GM21423 (cell line): ENCODE data around the gene TCF19.

ENCODE experiments used
- ATAC-seq: cut with Tn5 transposase; IDR thresholded peaks from one replicate; pipeline ENCODE4 v1.9.1; 2021; ENCODE audit warnings: mild to moderate bottlenecking, moderate library complexity; ENCODE audit not compliant: unreplicated experiment

Gene TCF19

DNA sequence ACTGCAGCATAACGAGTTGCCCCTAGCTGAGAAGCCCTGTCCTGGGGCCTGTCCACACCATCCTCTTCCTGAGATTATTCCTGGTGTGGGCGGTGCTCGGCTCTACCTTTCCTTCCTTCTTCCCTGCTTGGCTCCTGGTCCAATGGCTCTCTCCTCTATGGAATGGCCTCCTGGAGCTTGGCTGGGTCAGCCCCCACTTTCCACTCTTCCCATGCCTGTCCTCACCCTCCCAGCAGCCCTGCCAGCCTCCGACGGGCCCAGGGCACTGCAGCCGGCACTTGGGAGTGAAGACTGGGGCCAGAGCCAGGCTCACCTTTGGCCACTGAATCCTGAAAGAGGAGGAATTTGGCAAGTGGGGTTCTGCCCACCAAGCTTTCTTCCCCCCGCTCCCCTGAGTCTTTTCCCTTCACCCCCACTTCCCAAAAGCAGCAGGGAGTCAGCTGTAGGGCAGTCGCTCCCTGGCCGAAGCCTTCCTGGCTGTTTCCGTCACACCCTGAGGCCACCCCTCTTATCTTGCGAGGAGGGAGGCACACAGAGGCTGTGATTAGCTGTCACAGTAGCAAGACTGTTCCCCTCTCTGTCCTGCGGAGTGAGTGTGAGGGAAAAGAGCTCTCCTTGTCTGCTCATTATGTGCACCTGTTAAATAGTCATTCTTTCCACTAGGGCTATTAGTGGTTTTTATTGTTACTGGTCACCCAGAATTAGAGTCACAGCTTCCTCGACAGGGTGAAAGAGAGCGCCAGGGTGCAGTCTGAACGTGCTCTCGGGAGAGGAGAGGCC, 31.8 kb upstream of the TCF19 start:
- no peak for ATAC-seq

DNA sequence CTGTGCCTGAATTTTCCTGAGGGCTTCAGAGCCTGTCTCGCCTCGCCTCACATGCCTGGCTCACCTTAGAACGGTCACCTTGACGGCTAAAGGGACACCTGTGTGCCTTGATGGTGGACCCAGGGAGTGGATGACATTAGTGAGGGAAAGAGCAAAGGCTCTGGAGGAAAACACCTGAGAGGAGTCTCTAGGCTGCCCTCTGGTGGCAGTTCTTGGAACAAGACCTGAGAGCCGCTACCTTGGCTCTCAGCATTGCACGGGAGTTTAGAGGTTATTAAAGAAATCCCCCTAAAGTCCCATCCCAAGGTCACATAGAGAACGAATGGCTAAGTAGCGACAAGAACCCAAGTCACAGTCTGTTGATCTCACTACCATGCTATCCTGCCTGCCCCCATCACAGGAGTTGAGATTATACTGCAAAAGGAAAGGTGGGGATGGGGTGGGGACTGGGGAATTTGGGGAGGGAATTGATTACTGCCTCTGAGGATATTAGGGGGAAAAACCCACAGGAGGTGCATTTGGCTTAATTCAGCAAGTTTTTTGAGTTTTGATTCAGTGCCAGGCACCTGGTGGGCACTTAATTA, 30.2 kb upstream of the TCF19 start:
- no peak for ATAC-seq

GRCh38 chr6:31129130-31129529, 29.3 kb upstream of the TCF19 start:
- ATAC-seq, result no peak

- ATAC-seq, result no peak
These were observed 27.6 kb upstream of the TCF19 start for GRCh38 chr6:31130751-31131150.

DNA sequence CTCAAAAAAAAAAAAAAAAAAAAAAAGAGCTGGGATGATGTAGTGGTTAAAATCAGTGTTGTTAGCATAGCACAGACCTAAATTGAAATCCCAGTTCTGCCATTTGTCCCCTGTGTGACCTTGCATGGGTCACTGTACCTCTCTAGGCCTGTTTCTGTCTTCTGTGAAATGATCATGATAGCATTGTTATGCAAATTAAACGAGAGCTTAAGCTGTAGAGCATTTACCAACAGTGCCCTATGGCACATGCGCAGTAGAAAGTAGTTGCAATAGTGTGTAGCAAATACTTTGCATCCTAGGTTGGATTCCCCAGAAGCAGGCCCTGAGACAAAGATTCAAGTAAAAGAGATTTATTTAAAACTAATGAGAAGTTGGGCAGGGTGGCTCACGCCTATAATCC, 26.8 kb upstream of the TCF19 start:
- ATAC-seq, result no peak

GRCh38 chr6:31132806-31133205, 25.6 kb upstream of the TCF19 start:
- no peak for ATAC-seq

DNA sequence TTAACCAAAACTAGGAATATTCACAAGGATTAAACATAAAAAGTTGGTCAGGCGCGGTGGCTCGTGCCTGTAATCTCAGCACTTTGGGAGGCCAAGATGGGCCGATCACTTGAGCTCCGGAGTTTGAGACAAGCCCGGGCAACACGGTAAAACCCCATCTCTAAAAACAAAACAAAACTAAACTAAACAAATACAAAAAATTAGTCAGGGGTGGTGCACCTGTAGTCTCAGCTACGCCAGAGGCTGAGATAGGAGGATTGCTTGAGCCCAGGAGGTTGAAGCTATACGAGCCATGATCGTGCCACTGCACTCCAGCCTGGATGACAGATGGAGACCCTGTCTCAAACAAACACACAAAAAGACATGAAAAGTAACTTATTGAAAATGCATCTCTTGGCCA, 22.7 kb upstream of the TCF19 start:
- no peak for ATAC-seq

DNA sequence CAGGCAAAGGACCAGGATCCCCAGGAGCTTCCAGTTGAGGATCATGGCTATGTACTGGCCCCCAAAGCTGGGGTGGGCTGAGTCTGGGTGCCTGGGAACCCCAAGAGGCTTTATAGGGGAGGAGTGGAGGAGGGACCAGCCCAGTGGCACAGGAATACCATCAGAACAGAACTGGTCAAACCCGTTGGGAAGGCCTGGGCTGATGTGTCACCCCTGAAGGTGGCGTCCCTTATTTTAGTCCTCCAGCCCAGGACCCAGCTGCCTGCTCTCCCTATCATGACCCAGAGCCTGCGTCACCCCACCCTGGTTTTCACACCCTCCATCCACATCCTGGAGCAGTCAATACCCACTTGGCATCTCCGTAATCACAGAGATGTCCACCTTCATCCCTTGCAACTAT, 19.4 kb upstream of the TCF19 start, which contains the start of gene PSORS1C2:
Gene PSORS1C2, minus strand, starts transcription at position 85 of the 400 bp plus-strand sequence. Its CDS starts 40 bp downstream, at position 45.
- no peak for ATAC-seq

GRCh38 chr6:31139599-31139998, 18.8 kb upstream of the TCF19 start:
- ATAC-seq, result no peak

DNA sequence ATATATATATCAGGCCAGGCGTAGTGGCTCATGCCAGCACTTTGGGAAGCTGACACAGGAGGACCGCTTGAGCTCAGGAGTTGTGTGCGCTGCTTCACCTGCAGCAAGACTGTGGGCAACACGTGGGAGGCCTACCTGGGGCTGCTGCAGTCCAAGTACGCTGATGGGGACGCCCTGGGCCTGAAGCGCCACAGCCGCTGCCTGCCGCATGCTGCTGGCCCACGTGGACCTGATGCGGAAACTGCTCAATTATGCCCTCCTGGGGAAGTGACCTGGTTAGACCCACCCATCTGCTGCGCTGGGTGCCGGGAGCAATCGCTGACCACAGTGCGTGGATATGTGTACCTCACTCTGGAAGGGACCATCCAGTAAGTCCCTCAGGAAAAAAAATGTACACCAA, 17.7 kb upstream of the TCF19 start:
- ATAC-seq, result no peak

DNA sequence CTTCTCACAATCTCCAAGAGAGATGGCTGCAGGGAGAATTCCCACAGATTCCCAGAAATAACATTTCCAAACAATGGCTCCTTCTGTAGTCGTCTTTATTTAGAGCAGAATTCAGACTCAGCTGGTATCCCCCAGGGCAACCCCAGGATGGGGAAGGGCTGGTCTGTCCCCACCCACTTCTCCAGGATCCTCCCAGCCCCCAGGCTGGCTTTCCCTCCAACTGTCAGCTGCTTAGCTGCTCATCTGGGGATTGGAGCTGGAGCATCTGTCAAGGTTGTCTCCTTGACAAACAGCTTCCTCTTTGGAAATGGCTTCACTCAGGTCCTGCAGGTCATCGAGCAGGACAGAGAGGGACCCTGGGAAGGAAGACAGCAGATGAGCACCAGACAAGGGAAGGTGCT, 16.0 kb upstream of the TCF19 start:
- ATAC-seq, result no peak

GRCh38 chr6:31143148-31143547, 15.2 kb upstream of the TCF19 start:
- ATAC-seq, result no peak

DNA sequence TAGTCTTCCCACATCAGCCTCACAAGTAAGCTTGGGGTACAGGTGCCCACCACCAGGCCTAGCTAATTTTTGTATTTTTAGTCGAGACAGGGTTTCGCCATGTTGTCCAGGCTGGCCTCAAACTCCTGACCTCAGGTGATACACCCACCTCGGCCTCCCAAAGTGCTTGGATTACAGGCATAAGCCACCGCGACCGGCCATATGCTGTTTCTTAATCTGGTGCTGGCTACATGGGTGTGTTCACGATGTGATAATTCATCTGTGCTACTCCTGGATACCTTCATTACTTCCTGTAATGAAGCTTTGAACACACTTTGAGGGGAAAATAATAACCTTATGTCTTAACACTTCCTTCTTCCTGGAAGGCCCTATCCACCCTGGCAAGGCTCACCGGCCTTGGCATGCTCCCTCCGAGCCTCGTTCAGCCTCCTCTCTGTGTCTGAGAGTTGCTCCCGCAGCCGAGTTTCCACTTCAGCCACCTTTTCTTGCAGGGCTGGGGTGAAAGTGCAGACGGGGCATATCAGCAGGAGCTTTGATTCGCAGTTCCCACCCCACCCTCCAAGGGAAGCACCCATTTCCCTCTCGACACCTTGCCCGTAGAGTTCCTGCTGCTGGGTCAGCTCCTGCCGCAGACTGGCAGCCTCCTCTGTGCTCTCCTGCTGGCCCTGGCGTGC, 14.0 kb upstream of the TCF19 start:
- no peak for ATAC-seq

GRCh38 chr6:31144970-31145340, 13.4 kb upstream of the TCF19 start:
- ATAC-seq, result no peak

GRCh38 chr6:31145386-31145785, 13.0 kb upstream of the TCF19 start:
- ATAC-seq, result no peak

- no peak for ATAC-seq
These were observed 8.5 kb upstream of the TCF19 start for GRCh38 chr6:31149827-31150447.

DNA sequence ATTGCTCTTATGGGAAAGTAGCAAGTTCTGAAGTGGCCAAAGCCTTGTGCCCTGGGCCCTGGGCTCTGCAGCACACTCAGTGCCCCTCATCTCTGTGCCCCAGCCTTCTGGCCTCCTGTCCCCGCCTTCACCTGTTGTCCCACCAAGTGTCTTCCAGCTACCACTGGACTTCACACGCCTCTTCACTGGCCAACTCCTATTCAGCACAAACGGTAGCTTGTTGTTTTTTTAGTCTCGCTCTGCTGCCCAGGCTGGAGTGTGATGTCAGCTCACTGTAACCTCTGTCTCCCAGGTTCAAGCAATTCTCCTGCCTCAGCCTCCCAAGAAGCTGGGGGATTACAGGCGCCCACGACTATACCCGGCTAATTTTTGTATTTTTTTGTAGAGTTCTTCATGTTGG, 5.6 kb upstream of the TCF19 start:
- no peak for ATAC-seq

DNA sequence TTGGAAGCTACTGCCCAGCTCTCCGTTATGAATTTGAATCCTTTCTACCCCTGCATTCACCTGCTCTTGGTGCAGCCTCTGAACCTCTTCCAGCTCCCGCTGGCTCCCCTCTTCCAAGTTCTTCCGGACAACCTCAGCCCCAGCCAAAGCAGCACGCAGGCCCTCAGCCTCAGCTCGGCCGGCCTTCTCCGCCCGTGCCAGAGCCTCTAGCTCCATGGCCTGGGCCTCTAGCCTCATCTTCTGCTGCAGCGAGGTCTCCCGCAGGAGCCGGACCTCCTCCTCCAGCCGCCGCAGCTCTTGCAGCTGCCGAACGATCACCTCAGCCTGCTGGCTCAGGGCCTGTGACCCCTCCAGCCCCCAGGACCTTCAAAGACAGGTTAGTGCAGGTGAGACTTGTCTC, 4.0 kb upstream of the TCF19 start:
- no peak for ATAC-seq

GRCh38 chr6:31156641-31157040, 1.7 kb upstream of the TCF19 start:
- ATAC-seq, result no peak

DNA sequence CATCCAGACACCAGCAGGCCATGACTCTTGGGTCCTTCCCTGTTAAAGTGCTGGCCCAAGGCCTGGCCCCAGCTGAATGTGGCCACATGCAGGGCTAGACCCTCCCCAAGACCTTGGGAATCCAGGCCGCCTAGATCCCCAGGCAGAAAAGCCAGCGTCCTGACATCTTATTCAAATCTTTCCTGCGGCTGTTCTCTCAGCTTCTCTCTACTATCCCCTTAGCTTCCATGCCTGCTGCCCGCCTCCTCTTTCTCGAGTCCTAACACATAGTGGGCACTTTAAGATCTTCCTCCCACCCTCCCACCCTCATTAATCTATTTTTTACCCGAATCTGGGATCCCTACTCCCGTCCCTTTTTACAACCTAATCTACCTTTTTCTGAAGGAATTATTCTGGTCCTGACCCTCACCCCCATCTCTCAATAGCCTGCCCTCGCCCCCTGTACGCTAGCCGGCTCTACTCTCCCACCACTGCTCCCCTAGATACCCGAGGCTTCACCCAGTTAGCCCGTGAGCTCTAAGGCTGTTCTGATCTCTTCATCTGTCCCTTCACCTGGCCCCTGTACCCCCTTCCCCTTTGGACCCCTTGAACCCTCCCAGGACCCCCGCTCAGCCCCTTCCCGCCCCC, 763 bp upstream of the TCF19 start, which contains the start of gene CCHCR1:
Gene CCHCR1, minus strand, starts transcription at position 290 of the 627 bp plus-strand sequence. Its CDS starts 202 bp downstream, at position 88.
- ATAC-seq, result peak; percentile 3
